T-helper 1 cell (primary cell): ENCODE results near the gene MYO15A.

Source experiments
- DNase-seq, 5 donors: peaks; one replicate each; pipeline ENCODE4 v3.0.0-alpha.2; 2012 to 2020
- total RNA-seq, 4 donors: gene quantifications; one replicate each; lab custom pipeline; 2026; lab: John Stamatoyannopoulos, UW

MYO15A gene, protein sequence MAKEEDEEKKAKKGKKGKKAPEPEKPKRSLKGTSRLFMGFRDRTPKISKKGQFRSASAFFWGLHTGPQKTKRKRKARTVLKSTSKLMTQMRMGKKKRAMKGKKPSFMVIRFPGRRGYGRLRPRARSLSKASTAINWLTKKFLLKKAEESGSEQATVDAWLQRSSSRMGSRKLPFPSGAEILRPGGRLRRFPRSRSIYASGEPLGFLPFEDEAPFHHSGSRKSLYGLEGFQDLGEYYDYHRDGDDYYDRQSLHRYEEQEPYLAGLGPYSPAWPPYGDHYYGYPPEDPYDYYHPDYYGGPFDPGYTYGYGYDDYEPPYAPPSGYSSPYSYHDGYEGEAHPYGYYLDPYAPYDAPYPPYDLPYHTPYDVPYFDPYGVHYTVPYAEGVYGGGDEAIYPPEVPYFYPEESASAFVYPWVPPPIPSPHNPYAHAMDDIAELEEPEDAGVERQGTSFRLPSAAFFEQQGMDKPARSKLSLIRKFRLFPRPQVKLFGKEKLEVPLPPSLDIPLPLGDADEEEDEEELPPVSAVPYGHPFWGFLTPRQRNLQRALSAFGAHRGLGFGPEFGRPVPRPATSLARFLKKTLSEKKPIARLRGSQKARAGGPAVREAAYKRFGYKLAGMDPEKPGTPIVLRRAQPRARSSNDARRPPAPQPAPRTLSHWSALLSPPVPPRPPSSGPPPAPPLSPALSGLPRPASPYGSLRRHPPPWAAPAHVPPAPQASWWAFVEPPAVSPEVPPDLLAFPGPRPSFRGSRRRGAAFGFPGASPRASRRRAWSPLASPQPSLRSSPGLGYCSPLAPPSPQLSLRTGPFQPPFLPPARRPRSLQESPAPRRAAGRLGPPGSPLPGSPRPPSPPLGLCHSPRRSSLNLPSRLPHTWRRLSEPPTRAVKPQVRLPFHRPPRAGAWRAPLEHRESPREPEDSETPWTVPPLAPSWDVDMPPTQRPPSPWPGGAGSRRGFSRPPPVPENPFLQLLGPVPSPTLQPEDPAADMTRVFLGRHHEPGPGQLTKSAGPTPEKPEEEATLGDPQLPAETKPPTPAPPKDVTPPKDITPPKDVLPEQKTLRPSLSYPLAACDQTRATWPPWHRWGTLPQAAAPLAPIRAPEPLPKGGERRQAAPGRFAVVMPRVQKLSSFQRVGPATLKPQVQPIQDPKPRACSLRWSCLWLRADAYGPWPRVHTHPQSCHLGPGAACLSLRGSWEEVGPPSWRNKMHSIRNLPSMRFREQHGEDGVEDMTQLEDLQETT (N-terminal part only)
- total RNA-seq: 0.91 to 2.5 (median 1.5) reads per million in 4 donors

GRCh38 chr17:18108401-18109312 lies at the start of gene MYO15A:
MYO15A (plus strand) TSS chr17:18108756; CDS start chr17:18118801, 10,045 bp downstream.
- DNase-seq: no peak

GRCh38 chr17:18059283-18059682 lies 49.3 kb upstream of the MYO15A start:
- DNase-seq: no peak

GRCh38 chr17:18064053-18064452 lies 44.5 kb upstream of the MYO15A start:
- DNase-seq: no peak

- no peak for DNase-seq
Observed at GRCh38 chr17:18065546-18065945, 43.0 kb upstream of the MYO15A start.

DNA sequence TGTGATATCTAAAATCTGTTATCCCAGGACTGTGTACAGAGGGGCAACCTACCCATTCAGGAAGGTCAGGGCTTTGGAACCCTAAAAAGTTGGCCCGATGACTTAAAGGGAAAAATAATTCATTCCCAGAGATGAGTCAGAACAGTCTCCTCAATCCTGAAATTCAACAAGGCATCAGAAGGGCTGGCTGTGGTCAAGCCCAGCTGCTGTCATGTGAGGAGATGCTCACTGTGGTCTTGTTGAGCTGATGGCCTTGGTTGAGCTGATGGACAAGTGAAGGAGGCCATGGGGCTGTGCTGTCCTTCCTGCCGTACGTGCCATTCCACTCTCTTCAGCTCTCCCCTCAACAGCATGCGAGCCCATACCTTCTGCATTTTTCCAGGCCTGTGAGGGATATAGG lies 41.7 kb upstream of the MYO15A start:
- DNase-seq: no peak

- no peak for DNase-seq
Observed at GRCh38 chr17:18069101-18069500, 39.5 kb upstream of the MYO15A start.

DNA sequence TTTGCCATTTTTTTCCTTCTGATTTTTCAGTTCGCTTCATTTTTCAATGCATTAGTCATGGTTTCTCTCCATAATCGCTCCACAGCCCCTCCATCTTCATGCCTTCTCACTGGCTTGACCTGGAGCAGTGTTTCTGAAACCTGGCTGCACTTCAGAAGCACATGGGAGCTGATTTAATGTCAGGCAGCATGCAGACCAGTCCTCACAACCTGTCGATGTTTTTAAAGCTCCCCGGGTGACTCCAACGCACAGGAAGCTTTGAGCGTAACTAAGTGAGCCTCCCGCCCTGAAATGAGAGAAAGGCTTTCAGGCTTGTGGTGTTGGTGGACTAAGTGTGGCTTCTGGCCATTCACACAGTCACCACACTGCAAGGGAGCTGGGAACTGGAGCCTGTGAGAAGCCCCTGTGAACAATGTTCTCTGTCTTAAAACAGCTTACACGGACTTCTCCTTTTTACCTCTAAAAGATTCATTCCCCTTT lies 37.7 kb upstream of the MYO15A start:
- DNase-seq: no peak

GRCh38 chr17:18071751-18072150 lies 36.8 kb upstream of the MYO15A start:
- DNase-seq: no peak

DNA sequence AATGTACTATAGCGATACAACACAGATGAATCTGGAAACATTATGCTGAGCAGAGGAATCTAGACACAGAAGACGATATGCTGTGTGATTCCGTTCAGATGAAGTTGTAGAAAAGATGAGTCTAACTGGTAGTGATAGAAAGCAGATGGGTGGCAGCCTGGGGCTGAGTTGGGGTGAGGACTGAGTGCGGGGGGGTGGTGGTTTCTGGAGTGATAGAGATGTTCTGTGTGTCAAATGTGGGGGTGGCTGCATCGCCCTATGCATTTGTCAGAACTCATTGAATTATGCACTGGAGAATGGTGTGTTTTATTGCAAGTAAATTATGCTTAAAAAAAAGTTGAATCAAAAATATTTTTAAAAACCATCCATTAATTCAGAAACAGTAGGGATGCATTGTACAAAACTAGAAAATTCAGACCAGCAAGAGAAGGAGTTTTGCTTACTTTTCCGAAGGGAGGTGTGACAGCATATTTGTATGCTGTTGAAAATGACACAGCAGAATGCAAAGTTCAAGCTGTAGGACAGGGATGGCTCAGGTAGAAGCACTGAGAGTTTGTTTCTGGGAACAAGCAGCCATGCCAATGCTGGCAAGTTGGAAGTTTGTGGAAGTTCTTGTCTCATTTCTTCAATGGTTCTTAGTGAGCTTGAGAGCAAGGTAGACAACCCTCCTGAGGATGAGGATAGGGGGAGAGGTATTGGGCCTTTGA lies 33.8 kb upstream of the MYO15A start:
- no peak for DNase-seq

DNA sequence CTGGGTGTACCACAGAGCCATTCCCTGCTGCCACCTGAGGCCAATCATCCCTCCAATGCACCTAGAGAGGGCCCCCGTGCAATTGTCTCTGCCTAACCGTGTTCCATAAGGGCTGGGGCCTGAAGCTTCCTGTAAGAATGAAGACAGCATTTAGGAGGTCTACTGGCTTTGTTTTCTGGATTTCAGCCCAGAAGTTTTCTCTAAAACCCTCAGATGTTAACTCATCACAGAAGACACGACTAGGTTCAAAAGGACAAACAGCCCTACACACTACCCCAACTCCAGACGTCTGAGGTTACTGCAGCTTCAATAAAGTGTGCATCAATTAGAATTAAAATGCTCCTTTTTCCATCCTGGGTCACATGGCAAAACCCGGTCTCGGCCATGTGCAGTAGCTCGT lies 31.6 kb upstream of the MYO15A start:
- no peak for DNase-seq

GRCh38 chr17:18079543-18079942 lies 29.0 kb upstream of the MYO15A start:
- no peak for DNase-seq

DNA sequence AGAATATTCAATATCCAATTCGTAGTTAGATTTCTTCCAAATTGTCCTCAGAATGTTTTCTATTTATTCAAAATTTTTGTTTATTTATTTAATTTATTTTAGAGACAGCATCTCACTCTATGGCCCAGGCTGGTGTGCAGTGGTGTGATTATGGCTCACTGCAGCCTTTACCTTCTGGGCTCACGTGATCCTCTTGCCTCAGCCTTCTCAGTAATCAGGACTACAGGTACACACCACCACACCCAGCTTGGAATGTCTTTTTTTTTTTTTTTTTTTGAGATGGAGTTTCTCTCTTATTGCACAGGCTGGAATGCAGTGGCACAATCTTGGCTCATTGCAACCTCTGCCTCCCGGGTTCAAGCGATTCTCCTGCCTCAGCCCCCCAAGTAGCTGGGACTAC lies 24.3 kb upstream of the MYO15A start:
- DNase-seq: no peak

GRCh38 chr17:18087610-18088491 lies 20.7 kb upstream of the MYO15A start, which contains the start of gene DRG2:
DRG2 (plus strand) TSS chr17:18087948; CDS start chr17:18088024, 76 bp downstream.
- DNase-seq: peak; percentile 63 to 87 (median 78)

- no peak for DNase-seq
Observed at GRCh38 chr17:18089613-18090012, 18.9 kb upstream of the MYO15A start.

DNA sequence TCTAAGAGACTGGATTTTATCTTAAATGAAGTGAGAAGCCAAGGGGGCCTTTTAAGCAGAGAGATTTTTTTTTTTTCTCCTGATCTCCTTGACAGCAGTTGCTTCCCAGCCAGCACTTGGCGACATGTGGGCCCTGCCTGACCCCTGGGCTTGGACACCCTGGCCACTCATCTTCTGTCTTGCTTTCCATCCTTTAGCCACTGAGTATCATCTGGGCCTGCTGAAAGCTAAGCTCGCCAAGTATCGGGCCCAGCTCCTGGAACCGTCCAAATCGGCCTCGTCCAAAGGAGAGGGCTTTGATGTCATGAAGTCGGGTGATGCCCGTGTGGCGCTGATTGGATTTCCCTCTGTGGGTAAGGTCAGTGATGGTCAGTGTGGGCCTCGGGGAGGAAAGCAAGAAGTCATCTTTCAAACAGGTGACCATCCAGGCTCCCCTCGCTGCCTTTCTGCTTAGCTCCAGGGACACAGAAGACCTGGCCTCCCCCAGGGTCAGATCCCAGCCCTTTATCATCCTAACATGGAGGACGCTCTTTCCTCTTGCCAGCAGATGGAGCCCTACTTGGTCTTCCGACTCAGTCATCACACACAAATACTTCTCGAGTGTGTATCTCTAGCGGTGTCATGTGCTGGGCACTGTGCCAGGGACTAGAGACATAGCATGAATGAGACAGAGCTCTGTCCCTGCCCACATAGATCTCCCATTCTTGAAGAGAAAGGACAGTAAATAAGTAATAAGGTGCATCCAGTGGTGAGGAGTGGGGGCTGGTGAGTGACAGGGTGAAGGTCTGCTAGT lies 14.7 kb upstream of the MYO15A start:
- DNase-seq: no peak

GRCh38 chr17:18094409-18094807 lies 14.1 kb upstream of the MYO15A start:
- DNase-seq: no peak

- no peak for DNase-seq
Observed at GRCh38 chr17:18099516-18099915, 9.0 kb upstream of the MYO15A start.

DNA sequence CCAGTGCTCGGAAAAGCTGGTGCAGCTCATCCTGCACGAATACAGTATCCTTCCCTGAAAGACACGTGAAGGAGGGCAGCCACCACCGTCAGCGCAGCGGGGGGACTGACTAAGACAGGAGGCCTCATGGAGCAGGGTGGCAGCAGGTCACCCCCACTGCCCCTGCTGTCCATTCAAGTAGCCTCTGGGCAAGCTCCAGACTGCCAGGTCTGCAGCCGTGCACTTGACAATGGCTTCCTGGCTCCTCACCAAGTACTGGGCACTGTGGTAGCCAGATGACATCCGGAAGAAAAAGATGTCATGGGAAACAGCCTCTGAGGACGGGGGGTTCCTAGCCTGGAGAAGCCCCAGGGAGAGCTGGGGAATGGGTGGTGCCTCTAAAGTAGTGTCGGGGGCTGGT lies 7.9 kb upstream of the MYO15A start:
- no peak for DNase-seq

DNA sequence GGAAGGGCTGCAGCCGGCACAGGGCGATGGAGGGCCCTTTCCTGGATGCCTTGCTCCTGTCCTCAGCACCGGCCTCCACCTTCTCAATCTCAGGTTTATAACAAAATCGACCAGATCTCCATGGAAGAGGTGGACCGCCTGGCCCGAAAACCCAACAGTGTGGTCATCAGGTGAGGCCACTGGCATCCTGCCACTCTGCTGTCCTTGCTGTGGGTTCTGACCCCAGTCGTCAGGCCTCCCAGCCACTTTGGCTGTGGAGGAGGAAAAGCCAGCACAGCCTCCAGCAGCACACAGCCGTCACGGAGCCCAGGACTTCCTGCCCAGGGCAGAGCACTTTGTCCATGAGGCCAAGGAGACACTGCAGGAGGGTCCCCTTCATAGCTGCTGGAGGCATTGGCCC lies 6.7 kb upstream of the MYO15A start:
- DNase-seq: no peak
